HG03571 (cell line): ENCODE data around the gene LAMA2.
"Not testable (repeated sequence)": the region's sequence is repeated elsewhere in the genome, so short reads cannot be mapped to it uniquely, and the experiment has no call there.

Source experiments
- ATAC-seq: cut with Tn5 transposase; IDR thresholded peaks from one replicate; pipeline ENCODE4 v1.9.1; 2021; ENCODE audit not compliant: unreplicated experiment

The LAMA2 gene

GRCh38 chr6:129007701-129008373, 124.9 kb downstream of the LAMA2 start:
- ATAC-seq = no peak

- ATAC-seq = no peak
Measured at GRCh38 chr6:129008591-129008990, 125.7 kb downstream of the LAMA2 start.

GRCh38 chr6:129009851-129010250, 126.9 kb downstream of the LAMA2 start:
- no peak for ATAC-seq

- ATAC-seq = no peak
Measured at GRCh38 chr6:129014302-129014701, 131.4 kb downstream of the LAMA2 start.

GRCh38 chr6:129015721-129016120, 132.8 kb downstream of the LAMA2 start:
- ATAC-seq = no peak

- ATAC-seq = no peak
Measured at GRCh38 chr6:129016844-129017243, 133.9 kb downstream of the LAMA2 start.

GRCh38 chr6:129022011-129022553, 139.1 kb downstream of the LAMA2 start:
- ATAC-seq = no peak

- ATAC-seq = no peak
Measured at GRCh38 chr6:129026601-129027000, 143.7 kb downstream of the LAMA2 start.

GRCh38 chr6:129029778-129030177, 146.8 kb downstream of the LAMA2 start:
- no peak for ATAC-seq

- no peak for ATAC-seq
Measured at GRCh38 chr6:129030215-129030614, 147.3 kb downstream of the LAMA2 start.

- ATAC-seq = no peak
Measured at GRCh38 chr6:129031051-129031599, 148.2 kb downstream of the LAMA2 start.

- ATAC-seq = no peak
Measured at GRCh38 chr6:129032602-129033001, 149.7 kb downstream of the LAMA2 start.

- ATAC-seq = no peak
Measured at GRCh38 chr6:129033180-129033579, 150.2 kb downstream of the LAMA2 start.

- no peak for ATAC-seq
Measured at GRCh38 chr6:129033581-129033980, 150.6 kb downstream of the LAMA2 start.

GRCh38 chr6:129041563-129041962, 158.6 kb downstream of the LAMA2 start:
- ATAC-seq = no peak

- no peak for ATAC-seq
Measured at GRCh38 chr6:129046526-129046925, 163.6 kb downstream of the LAMA2 start.

- ATAC-seq = no peak
Measured at GRCh38 chr6:129047834-129048233, 164.9 kb downstream of the LAMA2 start.

- no peak for ATAC-seq
Measured at GRCh38 chr6:129050086-129050485, 167.1 kb downstream of the LAMA2 start.

- not testable (repeated sequence) for ATAC-seq
Measured at GRCh38 chr6:129053143-129053542, 170.2 kb downstream of the LAMA2 start.

GRCh38 chr6:129055796-129056195, 172.9 kb downstream of the LAMA2 start:
- no peak for ATAC-seq

GRCh38 chr6:129059650-129060049, 176.7 kb downstream of the LAMA2 start:
- ATAC-seq = no peak

- ATAC-seq = no peak
Measured at GRCh38 chr6:129069006-129069405, 186.1 kb downstream of the LAMA2 start.

- no peak for ATAC-seq
Measured at GRCh38 chr6:129073051-129073450, 190.1 kb downstream of the LAMA2 start.
